ENCODE results near the gene COG2.
"Not testable (repeated sequence)": the region's sequence is repeated elsewhere in the genome, so short reads cannot be mapped to it uniquely, and the experiment has no call there.

Gene COG2

GRCh38 chr1:230702934-230703678, 60.8 kb downstream of the COG2 start:
- DNase-seq: no peak

GRCh38 chr1:230703679-230704385, 61.6 kb downstream of the COG2 start:
- DNase-seq: no peak

GRCh38 chr1:230704830-230705229, 62.5 kb downstream of the COG2 start:
- no peak for DNase-seq

GRCh38 chr1:230705289-230706019, 63.2 kb downstream of the COG2 start:
- no peak for DNase-seq

GRCh38 chr1:230706020-230706699, 63.9 kb downstream of the COG2 start:
- DNase-seq: no peak

GRCh38 chr1:230706887-230707731, 64.8 kb downstream of the COG2 start:
- no peak for DNase-seq

- no peak for DNase-seq
Measured at GRCh38 chr1:230707732-230708630, 65.7 kb downstream of the COG2 start.

- no peak for DNase-seq
Measured at GRCh38 chr1:230708631-230709580, 66.6 kb downstream of the COG2 start.

- no peak for DNase-seq
Measured at GRCh38 chr1:230709619-230710542, 67.6 kb downstream of the COG2 start.

- no peak for DNase-seq
Measured at GRCh38 chr1:230710543-230710904, 68.2 kb downstream of the COG2 start.

- DNase-seq: no peak
Measured at GRCh38 chr1:230711245-230711644, 69.0 kb downstream of the COG2 start.

GRCh38 chr1:230712470-230712942, 70.2 kb downstream of the COG2 start:
- DNase-seq: no peak

- DNase-seq: no peak
Measured at GRCh38 chr1:230713138-230713537, 70.9 kb downstream of the COG2 start.

GRCh38 chr1:230713547-230713914, 71.2 kb downstream of the COG2 start:
- no peak for DNase-seq

- no peak for DNase-seq
Measured at GRCh38 chr1:230713915-230714764, 71.9 kb downstream of the COG2 start, which contains the start of gene AGT. AGT (minus strand) TSS chr1:230714122; CDS start chr1:230710823, 3,299 bp downstream.

- DNase-seq: no peak
Measured at GRCh38 chr1:230715510-230715909, 73.2 kb downstream of the COG2 start.

- DNase-seq: not testable (repeated sequence)
Measured at GRCh38 chr1:230716453-230716852, 74.2 kb downstream of the COG2 start.

- no peak for DNase-seq
Measured at GRCh38 chr1:230717251-230717650, 75.0 kb downstream of the COG2 start.
